ENCODE results near the gene ITGA3.

The ITGA3 gene

GRCh38 chr17:50055426-50056216 is at the start of gene ITGA3:
Gene ITGA3 (plus strand): TSS chr17:50056110. CDS start chr17:50056440, 330 bp downstream.
- DNase-seq (ENCODE audit: low spot score), result peak; percentile 90
- FAIRE-seq, result peak; percentile 72

- no peak for FAIRE-seq
Observed at GRCh38 chr17:50009282-50009681, 46.6 kb upstream of the ITGA3 start.

GRCh38 chr17:50013079-50013478 is 42.8 kb upstream of the ITGA3 start:
- no peak for FAIRE-seq

More at GRCh38 chr17:50009282-50009681, 46.6 kb upstream of the ITGA3 start:
- DNase-seq (ENCODE audit: low spot score), result no peak

GRCh38 chr17:50014471-50015088 is 41.3 kb upstream of the ITGA3 start:
- FAIRE-seq (no peak), DNase-seq (ENCODE audit: low spot score) (no peak)

More at GRCh38 chr17:50013079-50013478, 42.8 kb upstream of the ITGA3 start:
- no peak for DNase-seq (ENCODE audit: low spot score)

GRCh38 chr17:50015146-50015545 is 40.8 kb upstream of the ITGA3 start:
- FAIRE-seq (no peak), DNase-seq (ENCODE audit: low spot score) (no peak)

- no peak for FAIRE-seq
- DNase-seq (ENCODE audit: low spot score), result no peak
Observed at GRCh38 chr17:50018909-50019308, 37.0 kb upstream of the ITGA3 start.

GRCh38 chr17:50020841-50021599 is 34.9 kb upstream of the ITGA3 start:
- DNase-seq (ENCODE audit: low spot score), result no peak
- no peak for FAIRE-seq

GRCh38 chr17:50021681-50022370 is 34.1 kb upstream of the ITGA3 start:
- FAIRE-seq (no peak), DNase-seq (ENCODE audit: low spot score) (no peak)

GRCh38 chr17:50022463-50023130 is 33.3 kb upstream of the ITGA3 start:
- no peak for DNase-seq (ENCODE audit: low spot score)
- FAIRE-seq, result no peak

GRCh38 chr17:50023520-50023919 is 32.4 kb upstream of the ITGA3 start:
- DNase-seq (ENCODE audit: low spot score), result no peak
- peak; percentile 99 for FAIRE-seq

- no peak for DNase-seq (ENCODE audit: low spot score)
- no peak for FAIRE-seq
Observed at GRCh38 chr17:50024808-50025207, 31.1 kb upstream of the ITGA3 start.

- FAIRE-seq, result no peak
- no peak for DNase-seq (ENCODE audit: low spot score)
Observed at GRCh38 chr17:50026046-50026675, 29.7 kb upstream of the ITGA3 start.

GRCh38 chr17:50026837-50027171 is 29.1 kb upstream of the ITGA3 start:
- peak; percentile 92 for FAIRE-seq

GRCh38 chr17:50027172-50027880 is 28.6 kb upstream of the ITGA3 start:
- peak; percentile 93 for FAIRE-seq
- DNase-seq (ENCODE audit: low spot score), result peak; percentile 94

More at GRCh38 chr17:50026837-50027171, 29.1 kb upstream of the ITGA3 start:
- DNase-seq (ENCODE audit: low spot score), result peak; percentile 87

GRCh38 chr17:50027881-50028735 is 27.8 kb upstream of the ITGA3 start:
- peak; percentile 92 for DNase-seq (ENCODE audit: low spot score)
- peak; percentile 98 for FAIRE-seq

- FAIRE-seq, result no peak
- DNase-seq (ENCODE audit: low spot score), result no peak
Observed at GRCh38 chr17:50028736-50029120, 27.2 kb upstream of the ITGA3 start.

- FAIRE-seq, result peak; percentile 78
- no peak for DNase-seq (ENCODE audit: low spot score)
Observed at GRCh38 chr17:50029185-50029584, 26.7 kb upstream of the ITGA3 start.

- no peak for DNase-seq (ENCODE audit: low spot score)
- FAIRE-seq, result no peak
Observed at GRCh38 chr17:50033316-50033715, 22.6 kb upstream of the ITGA3 start.
